Breast epithelium (tissue), 4 donors: ENCODE measurements around the gene MAZ. TPM values are rescaled to one million over a fixed set of nuclear protein-coding genes. Genes with fewer than 3 reads are reported as not detected.

Experiments used
- DNase-seq, 2 donors: peaks; one replicate each; pipeline ENCODE4 v3.0.0-alpha.2; 2019; ENCODE audit warnings: low spot score in 2 of 2
- H3K27ac ChIP-seq, 2 donors: fragments of 200-600 bp; sonication (generic) in 1 of 2; one replicate each; pipeline ENCODE4 v1.5.1; 2016 to 2019; ENCODE audit warnings: mild to moderate bottlenecking in 1 of 2
- H3K27me3 ChIP-seq, 2 donors: fragments of 200-600 bp; sonication (generic) in 1 of 2; one replicate each; pipeline versions ENCODE4 v1.5.1 to v1.6.0; 2017 to 2019; ENCODE audit warnings: control low read depth in 1 of 2, mild to moderate bottlenecking in 1 of 2
- H3K36me3 ChIP-seq: fragments of 200-600 bp; one replicate; pipeline ENCODE4 v1.5.1; 2019
- H3K4me1 ChIP-seq, 2 donors: fragments of 200-600 bp; sonication (generic); one replicate each; pipeline ENCODE4 v1.5.1; 2016 to 2019; ENCODE audit warnings: control low read depth in 1 of 2
- H3K4me3 ChIP-seq, 3 donors: fragments of 200-600 bp; sonication (generic); 1 replicate in 2 of 3; 2 replicates in 1 of 3; pipeline ENCODE4 v1.5.1; 2016 to 2019; ENCODE audit warnings: mild to moderate bottlenecking in 3 of 3, moderate library complexity in 2 of 3
- H3K9me3 ChIP-seq, 2 donors: fragments of 200-600 bp; sonication (generic) in 1 of 2; one replicate each; pipeline ENCODE4 v1.5.1; 2016 to 2019; ENCODE audit warnings: control low read depth in 1 of 2
- POLR2A ChIP-seq: fragments of 450-650 bp; IDR thresholded peaks from one replicate; pipeline ENCODE4 v1.6.1; 2016; ENCODE audit warnings: antibody characterized with exemption, mild to moderate bottlenecking, moderate library complexity
- POLR2AphosphoS5 ChIP-seq, 3 donors: sonication (generic); formaldehyde crosslinking; IDR thresholded peaks; one replicate each; pipeline ENCODE4 v1.6.1; 2017; ENCODE audit warnings: antibody characterized with exemption in 3 of 3
- intact Hi-C: fragments of 100-400 bp; cut with DNase I; formaldehyde crosslinking; loops from one replicate; pipeline ENCODE4 v1.15.1; 2023; ENCODE audit warnings: low total_unique reads
- total RNA-seq, 3 donors: library from RNA; depleted of rRNA; stranded (reverse); fragments of >200 nt; gene quantifications; one replicate each; pipeline ENCODE4 v1.1.0, GENCODE V29; 2016
- TF ChIP-seq, protein P1 (sequence below), 3 donors: fragments of 450-650 bp; IDR thresholded peaks; one replicate each; pipeline ENCODE4 v1.5.1; 2016 to 2017; ENCODE audit warnings: antibody characterized with exemption in 3 of 3, mild to moderate bottlenecking in 3 of 3, moderate library complexity in 3 of 3

MAZ gene
- total RNA-seq, 3 donors from 2014 or later, result 49.3 to 61.9 (median 60.0) TPM

DNA sequence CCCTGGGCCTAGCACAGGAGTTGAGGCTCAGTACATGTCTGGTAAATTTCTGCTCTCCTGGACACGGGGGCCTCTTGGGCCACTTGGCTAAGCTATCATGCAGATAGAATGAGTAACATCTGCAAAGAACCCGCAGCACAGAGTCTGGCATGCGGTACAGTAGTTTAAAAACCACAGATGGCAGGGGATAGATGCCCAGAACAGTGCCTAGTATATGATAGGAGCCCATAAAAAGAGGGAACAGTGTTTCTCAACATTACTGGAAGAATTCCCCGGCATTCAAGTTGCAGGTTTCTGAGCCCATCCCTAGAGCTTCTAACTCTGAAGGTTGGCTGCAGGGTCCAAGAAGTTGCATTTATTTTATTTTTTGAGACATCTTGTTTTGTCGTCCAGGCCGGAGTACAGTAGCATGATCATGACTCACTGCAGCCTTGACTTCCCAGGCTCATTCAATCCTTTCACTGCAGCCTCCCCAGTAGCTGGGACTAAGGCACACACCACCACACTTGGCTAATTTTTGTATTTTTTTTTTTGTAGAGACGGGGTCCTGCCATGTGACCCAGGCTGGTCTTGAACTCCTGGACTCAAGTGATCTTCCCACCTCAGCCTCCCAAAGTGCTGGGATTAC lies 50.9 kb downstream of the MAZ start:
- DNase-seq, result no peak
- H3K27ac ChIP-seq, result peak overlapping the region in 1 of 2 donors; percentile 58
- H3K4me3 ChIP-seq, result no peak overlapping the region
- peaks cover 3 to 9% of the 10 kb centered on the region in 2 donors for H3K4me1 ChIP-seq
- intact Hi-C loops, result no loop called here
- no peak for TF ChIP-seq POLR2A
- TF ChIP-seq, protein P1, sequence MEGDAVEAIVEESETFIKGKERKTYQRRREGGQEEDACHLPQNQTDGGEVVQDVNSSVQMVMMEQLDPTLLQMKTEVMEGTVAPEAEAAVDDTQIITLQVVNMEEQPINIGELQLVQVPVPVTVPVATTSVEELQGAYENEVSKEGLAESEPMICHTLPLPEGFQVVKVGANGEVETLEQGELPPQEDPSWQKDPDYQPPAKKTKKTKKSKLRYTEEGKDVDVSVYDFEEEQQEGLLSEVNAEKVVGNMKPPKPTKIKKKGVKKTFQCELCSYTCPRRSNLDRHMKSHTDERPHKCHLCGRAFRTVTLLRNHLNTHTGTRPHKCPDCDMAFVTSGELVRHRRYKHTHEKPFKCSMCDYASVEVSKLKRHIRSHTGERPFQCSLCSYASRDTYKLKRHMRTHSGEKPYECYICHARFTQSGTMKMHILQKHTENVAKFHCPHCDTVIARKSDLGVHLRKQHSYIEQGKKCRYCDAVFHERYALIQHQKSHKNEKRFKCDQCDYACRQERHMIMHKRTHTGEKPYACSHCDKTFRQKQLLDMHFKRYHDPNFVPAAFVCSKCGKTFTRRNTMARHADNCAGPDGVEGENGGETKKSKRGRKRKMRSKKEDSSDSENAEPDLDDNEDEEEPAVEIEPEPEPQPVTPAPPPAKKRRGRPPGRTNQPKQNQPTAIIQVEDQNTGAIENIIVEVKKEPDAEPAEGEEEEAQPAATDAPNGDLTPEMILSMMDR (IDR thresholded peaks at IDR 0.05), result no peak
- no peak for TF ChIP-seq POLR2AphosphoS5 (IDR thresholded peaks at IDR 0.05)
- H3K36me3 ChIP-seq, result no peaks in the 10 kb centered on the region
- H3K27me3 ChIP-seq, result no peaks in the 10 kb centered on the region
- no peaks in the 10 kb centered on the region for H3K9me3 ChIP-seq

DNA sequence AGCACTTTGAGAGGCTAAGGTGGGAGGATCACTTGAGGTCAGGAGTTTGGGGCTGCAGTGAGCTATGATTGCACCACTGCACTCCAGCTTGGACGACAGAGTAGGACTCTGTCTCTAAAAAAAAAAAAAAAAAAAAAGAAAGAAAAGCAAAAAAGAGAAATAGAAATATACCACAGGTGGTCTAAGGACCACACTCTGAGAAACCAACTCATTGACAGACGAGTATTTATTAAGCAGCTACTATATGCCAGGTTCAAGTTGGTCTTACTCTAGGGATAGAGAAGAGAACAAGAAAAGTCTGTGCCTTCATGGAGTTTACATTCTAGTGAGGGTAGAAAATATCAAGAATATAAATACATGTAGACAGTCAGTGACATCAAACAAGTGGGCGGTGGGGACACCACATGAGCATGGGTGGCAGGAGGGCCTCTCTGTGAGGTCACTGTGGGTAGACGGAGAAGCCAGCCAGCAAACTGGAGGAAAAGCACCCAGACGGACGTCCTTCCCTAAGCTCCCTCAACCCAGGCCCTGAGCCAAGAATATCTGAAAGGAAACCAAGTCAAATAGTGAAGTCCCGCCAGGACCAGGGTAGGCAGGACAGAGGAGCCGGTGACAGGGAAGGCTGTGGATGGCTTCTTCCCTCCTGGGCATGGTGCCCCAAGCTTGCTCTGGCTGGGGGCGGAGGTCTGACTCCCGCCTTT lies 52.0 kb downstream of the MAZ start:
- H3K4me1 ChIP-seq, result peaks cover 3 to 10% of the 10 kb centered on the region in 2 donors
- no peak overlapping the region for H3K4me3 ChIP-seq
- intact Hi-C loops, result no loop called here
- H3K36me3 ChIP-seq, result no peaks in the 10 kb centered on the region
- TF ChIP-seq POLR2A (no peak), POLR2AphosphoS5 (IDR thresholded peaks at IDR 0.05) (no peak)
- TF ChIP-seq, protein P1 (IDR thresholded peaks at IDR 0.05), result no peak
- H3K27ac ChIP-seq, result peak overlapping the region in 1 of 2 donors; percentile 39
- no peaks in the 10 kb centered on the region for H3K27me3 ChIP-seq
- H3K9me3 ChIP-seq, result no peaks in the 10 kb centered on the region
- DNase-seq, result no peak

DNA sequence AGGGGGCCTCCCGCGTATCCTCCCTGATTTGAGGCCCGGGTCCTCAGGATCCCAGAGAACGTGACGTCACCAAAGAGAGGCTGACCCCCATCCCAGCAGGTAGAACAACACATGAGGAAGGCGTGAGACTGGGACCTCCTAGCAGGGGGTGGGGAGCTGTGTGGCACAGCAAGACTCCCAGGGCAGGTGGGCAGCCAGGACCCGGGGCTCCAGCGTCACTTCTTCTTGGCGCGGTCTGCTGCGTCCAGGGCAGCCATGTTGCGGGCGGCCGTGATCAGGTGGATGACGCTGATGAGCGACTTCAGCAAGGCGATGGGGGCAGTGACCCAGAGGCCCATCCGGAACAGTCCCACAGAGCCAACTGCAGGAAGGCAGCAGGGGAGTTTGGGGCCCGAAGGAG lies 52.6 kb downstream of the MAZ start:
- DNase-seq, result no peak
- Histone ChIP-seq H3K27me3 (no peaks in the 10 kb centered on the region), H3K36me3 (no peaks in the 10 kb centered on the region), H3K9me3 (no peaks in the 10 kb centered on the region), H3K4me1 (peaks cover 3 to 10% of the 10 kb centered on the region in 2 donors), H3K27ac (peak overlapping the region in 1 of 2 donors; percentile 39), H3K4me3 (no peak overlapping the region)
- no peak for TF ChIP-seq POLR2A
- TF ChIP-seq POLR2AphosphoS5 (IDR thresholded peaks at IDR 0.05), result no peak
- TF ChIP-seq, protein P1 (IDR thresholded peaks at IDR 0.05), result no peak
- intact Hi-C loops, result no loop called here

DNA sequence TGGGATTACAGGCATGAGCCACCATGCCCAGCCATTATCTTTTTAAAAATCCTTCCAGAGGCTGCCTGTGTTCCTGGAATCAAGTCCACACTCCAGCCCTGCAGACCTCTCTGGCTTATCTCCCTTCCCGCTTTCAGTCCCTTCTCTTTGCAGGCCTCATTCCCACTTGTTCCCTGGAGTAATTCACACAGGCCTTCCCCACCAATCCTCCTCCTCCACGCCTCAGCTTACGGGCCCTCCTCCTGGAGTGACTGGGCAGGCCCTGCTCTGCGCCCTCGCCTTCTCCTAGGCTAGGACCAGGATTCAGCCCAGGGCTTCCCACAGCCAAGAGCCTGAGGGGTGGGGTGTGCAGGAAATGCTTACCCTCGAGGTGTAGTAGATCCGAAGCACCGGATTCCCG lies 53.9 kb downstream of the MAZ start:
- Histone ChIP-seq H3K27ac (peak overlapping the region; percentile 13 to 20), H3K27me3 (no peaks in the 10 kb centered on the region), H3K4me3 (no peak overlapping the region), H3K9me3 (no peaks in the 10 kb centered on the region), H3K36me3 (no peaks in the 10 kb centered on the region), H3K4me1 (peaks cover 3 to 10% of the 10 kb centered on the region in 2 donors)
- no peak for DNase-seq
- TF ChIP-seq, protein P1 (IDR thresholded peaks at IDR 0.05), result no peak
- TF ChIP-seq POLR2AphosphoS5 (IDR thresholded peaks at IDR 0.05), result no peak
- TF ChIP-seq POLR2A, result no peak
- intact Hi-C loops, result loop anchor here (10.0 kb wide), 2 partner anchors 55 to 155 kb away; partner anchors contain the start of genes DOC2A and MAZ

Other genes with a start within 250 kb of the MAZ start
- 1 to 10 TPM; 1.4 to 5.1 (median 2.3) TPM for gene SPN, start 143.3 kb upstream of the MAZ start, total RNA-seq
- gene QPRT, start 127.3 kb upstream of the MAZ start, total RNA-seq, result 10 to 100 TPM in 1 of 3 donors, 1 to 10 TPM in 2; 2.4 to 13.3 (median 9.5) TPM
- 1 to 10 TPM in 2 of 3 donors, under 1 TPM in 1; 0.66 to 2.1 (median 1.8) TPM for gene C16orf54, start 60.5 kb upstream of the MAZ start, total RNA-seq
- under 1 TPM in 1 of 3 donors, not detected in 2; 0.33 TPM for gene ZG16, start 28.3 kb upstream of the MAZ start, total RNA-seq
- gene KIF22, start 15.8 kb upstream of the MAZ start, total RNA-seq, result 10 to 100 TPM; 16.3 to 50.2 (median 22.3) TPM
- gene PRRT2, start 5.7 kb downstream of the MAZ start, total RNA-seq, result 1 to 10 TPM; 2.9 to 3.9 (median 3.5) TPM
- 10 to 100 TPM; 26.6 to 40.5 (median 29.8) TPM for gene PAGR1, start 9.6 kb downstream of the MAZ start, total RNA-seq
- gene MVP, start 13.9 kb downstream of the MAZ start, total RNA-seq, result 100 to 1,000 TPM in 1 of 3 donors, 10 to 100 TPM in 2; 78.1 to 132 (median 99.7) TPM
- gene CDIPT, start 56.7 kb downstream of the MAZ start, total RNA-seq, result 100 to 1,000 TPM; 102 to 119 (median 117) TPM
- gene SEZ6L2, start 93.0 kb downstream of the MAZ start, total RNA-seq, result 1 to 10 TPM in 2 of 3 donors, under 1 TPM in 1; 0.16 to 7.2 (median 5.0) TPM
- gene ASPHD1, start 94.0 kb downstream of the MAZ start, total RNA-seq, result 1 to 10 TPM in 2 of 3 donors, not detected in 1; 1.3 to 2.5 TPM
- gene KCTD13, start 119.7 kb downstream of the MAZ start, total RNA-seq, result 10 to 100 TPM; 14.3 to 20.5 (median 18.7) TPM
- gene TMEM219, start 155.6 kb downstream of the MAZ start, total RNA-seq, result 100 to 1,000 TPM; 111 to 135 (median 128) TPM
- gene TAOK2, start 167.3 kb downstream of the MAZ start, total RNA-seq, result 10 to 100 TPM; 31.8 to 51.1 (median 37.3) TPM
- 10 to 100 TPM; 10.5 to 18.2 (median 15.5) TPM for gene HIRIP3, start 189.1 kb downstream of the MAZ start, total RNA-seq
- 10 to 100 TPM; 31.8 to 39.7 (median 38.6) TPM for gene INO80E, start 189.7 kb downstream of the MAZ start, total RNA-seq
- gene DOC2A, start 204.5 kb downstream of the MAZ start, total RNA-seq, result 1 to 10 TPM in 2 of 3 donors, under 1 TPM in 1; 0.48 to 4.5 (median 2.3) TPM
- gene C16orf92, start 216.7 kb downstream of the MAZ start, total RNA-seq, result not detected
- gene TLCD3B, start 224.7 kb downstream of the MAZ start, total RNA-seq, result under 1 TPM in 1 of 3 donors, not detected in 2; 0.29 TPM